ENCODE results near the gene CHRM4. TPM values are rescaled to one million over a fixed set of nuclear protein-coding genes. Genes with fewer than 3 reads are reported as not detected.
A peak's percentile ranks its signal among the peaks of the same experiment; 100 is the strongest.
"Not testable (repeated sequence)": the region's sequence is repeated elsewhere in the genome, so short reads cannot be mapped to it uniquely, and the experiment has no call there.

Gene CHRM4
- polyA plus RNA-seq, 10 donors, result 0.08 to 0.15 (median 0.11) TPM; not detected in 6

DNA sequence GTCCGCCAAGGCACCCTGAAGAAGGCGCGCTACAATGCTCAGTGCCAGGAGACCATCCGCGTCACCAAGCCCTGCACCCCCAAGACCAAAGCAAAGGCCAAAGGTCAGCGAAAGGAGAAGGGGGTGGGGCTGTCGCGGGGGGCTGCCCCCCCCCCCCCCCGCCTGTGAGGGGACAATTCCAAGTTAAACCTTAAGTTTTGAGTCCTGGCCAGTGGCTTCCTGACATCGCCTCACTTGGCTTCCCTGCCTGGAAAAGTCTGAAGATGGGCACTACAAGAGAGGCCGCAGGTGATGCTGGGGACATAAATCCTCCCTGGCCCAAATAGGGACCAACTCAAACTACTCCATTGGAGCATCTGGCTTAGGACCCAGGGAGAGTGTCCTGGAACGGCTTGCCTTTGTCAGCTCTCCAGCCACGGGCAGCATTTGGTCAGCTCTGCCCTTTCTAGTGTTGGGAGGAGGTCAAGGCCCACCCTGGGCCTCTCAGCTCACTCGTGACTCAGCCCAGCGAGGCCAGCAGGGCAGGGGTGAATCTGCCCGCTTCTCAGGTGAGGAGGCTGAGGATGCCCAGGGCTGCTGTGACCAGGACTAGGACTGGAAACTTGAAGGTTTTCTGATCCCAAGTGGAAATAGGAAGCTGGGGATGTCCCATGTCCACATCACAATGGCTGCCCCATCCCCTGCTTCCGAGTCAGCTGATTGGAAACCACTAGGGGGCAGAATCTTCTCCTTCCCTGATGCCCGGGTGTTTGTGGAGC is 8.8 kb downstream of the CHRM4 start:
- DNase-seq, result no peak

DNA sequence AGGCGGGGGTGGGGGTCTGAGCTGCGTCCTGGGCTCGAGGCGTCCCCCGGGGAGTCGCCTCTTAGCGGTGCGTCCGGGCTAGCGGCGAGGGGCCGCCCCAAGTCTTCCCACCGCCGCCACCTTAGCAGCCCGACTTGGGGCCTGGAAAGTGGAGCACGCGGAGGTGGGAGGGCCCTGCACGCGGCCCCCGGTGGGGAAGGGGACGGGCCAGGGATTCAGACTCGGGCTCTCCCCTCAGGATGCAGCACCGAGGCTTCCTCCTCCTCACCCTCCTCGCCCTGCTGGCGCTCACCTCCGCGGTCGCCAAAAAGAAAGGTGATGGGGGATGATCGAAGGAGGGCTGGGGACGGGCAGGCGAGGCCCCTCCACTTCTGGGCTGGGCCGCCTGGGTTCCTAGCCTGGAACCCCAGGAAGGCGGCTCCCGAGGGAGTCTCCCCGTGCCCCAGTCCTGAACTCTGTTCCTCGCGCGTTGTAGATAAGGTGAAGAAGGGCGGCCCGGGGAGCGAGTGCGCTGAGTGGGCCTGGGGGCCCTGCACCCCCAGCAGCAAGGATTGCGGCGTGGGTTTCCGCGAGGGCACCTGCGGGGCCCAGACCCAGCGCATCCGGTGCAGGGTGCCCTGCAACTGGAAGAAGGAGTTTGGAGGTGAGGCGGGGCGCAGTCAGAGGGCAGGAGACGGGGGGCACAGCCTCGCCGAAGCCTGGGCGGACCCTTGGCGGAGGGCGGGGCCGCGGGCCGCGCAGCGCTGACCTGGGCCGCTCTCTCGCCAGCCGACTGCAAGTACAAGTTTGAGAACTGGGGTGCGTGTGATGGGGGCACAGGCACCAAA is 9.5 kb downstream of the CHRM4 start:
- DNase-seq, result peak in 1 of 3 donors; percentile 81

DNA sequence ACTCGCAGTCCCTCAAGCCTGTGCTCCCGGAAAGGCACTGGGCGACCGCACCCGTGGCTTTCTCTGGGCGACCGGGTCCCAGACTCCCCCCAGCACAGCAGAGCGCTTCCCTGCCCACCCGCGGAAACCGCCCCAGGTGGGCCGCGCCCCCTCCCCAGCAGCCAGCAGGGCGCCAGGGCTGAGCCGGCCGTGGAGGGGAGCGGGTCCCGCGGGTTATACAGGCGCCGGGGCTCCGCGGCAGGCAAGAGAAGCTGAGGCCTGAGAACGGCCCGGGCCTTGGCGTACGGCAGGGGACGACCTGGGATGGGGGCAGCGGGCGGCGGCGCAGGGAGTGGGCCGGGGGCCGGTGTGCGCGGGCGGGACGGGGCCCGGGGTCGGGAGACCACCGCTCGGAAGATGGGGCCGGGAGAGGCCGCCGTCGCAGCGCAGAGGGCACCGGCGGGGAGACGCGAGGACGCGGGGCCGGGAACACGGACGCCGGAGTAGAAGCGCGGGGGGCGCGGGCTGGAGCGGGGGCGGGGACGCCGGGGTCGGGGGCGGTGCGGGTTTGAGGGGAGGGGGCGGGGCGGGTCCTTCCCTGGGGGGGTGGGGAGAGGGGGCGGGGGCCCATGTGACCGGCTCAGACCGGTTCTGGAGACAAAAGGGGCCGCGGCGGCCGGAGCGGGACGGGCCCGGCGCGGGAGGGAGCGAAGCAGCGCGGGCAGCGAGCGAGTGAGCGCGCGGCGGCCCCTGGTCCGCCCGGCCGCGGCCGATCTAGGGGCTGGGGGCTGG is 10.3 kb downstream of the CHRM4 start, which contains the start of gene MDK:
TSS of gene MDK (plus strand) at position 622 of the 771 bp plus-strand sequence. CDS start 389 bp downstream, outside the sequence.
- peak in 1 of 3 donors; percentile 81 for DNase-seq

DNA sequence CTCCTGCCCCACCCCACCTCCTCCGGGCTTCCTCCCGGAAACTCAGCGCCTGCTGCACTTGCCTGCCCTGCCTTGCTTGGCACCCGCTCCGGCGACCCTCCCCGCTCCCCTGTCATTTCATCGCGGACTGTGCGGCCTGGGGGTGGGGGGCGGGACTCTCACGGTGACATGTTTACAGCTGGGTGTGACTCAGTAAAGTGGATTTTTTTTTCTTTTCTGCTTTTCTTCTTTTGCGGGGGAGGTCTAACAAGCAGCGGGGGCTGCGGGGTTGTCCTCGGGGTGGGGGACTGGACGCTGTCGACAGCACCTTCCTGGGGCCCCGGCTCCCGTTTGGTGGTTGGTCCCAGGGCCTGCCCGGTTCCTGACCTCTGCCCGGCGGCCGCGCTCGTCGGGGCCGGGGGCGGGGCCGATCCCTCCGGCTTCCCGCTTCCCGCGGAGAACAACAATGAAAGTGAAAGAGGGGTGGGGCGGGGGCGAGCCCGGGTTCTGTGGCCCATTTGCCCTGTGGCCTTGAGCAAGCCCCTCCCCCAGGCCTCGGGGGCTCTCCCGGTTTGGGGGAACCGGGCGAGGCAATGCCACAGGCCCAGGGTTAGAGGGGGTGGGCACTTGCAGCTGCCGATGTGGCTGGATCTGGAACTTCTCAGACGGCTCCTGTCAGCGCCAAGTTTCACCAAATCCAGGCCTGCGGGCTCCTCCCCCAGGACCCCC is 11.1 kb downstream of the CHRM4 start:
- peak; percentile 33 to 81 (median 54) for DNase-seq

DNA sequence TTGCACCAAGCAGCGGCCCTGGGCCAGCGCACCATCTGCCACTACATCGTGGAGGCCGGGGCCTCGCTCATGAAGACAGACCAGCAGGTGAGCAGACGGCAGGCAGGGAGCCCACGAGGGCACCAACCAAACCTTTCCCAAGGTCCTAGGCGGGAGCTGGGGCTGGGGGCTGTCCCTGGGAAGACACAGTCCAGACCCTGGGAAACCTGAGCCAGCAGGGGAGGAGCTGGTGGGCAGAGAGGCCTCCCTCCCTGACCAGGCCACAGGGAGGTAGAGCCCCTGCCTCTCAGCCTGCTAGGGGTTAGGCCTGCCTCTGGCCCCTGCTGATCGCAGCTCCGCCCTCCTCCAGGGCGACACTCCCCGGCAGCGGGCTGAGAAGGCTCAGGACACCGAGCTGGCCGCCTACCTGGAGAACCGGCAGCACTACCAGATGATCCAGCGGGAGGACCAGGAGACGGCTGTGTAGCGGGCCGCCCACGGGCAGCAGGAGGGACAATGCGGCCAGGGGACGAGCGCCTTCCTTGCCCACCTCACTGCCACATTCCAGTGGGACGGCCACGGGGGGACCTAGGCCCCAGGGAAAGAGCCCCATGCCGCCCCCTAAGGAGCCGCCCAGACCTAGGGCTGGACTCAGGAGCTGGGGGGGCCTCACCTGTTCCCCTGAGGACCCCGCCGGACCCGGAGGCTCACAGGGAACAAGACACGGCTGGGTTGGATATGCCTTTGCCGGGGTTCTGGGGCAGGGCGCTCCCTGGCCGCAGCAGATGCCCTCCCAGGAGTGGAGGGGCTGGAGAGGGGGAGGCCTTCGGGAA is 11.9 kb downstream of the CHRM4 start:
- DNase-seq, result peak in 1 of 3 donors; percentile 57

DNA sequence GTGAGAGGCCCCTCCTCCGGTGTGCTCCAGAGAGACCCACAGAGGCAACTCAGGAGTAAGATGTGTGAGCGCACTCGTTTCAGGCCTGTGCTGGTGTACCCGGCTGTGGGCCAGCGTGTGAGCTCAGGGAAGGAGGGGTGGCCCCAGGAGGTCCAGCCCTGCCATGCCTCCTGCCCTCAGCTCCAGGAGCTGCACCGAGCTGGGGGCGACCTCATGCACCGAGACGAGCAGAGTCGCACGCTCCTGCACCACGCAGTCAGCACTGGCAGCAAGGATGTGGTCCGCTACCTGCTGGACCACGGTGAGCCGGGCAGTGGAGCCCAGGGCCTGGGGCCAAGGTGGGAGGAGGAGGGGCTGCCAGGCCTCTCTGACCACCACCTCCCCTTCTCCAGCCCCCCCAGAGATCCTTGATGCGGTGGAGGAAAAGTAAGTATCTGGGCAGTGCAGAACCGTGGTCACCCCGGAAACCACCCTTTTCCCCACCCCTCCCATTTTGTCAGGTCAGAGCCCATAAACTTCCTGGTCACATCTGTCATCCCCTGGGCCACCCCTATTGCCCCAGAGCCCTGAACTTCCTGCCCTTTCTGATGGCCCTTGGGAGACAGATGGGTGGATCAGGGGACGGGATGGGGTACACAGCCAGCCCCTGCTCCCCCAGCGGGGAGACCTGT is 12.6 kb downstream of the CHRM4 start:
- DNase-seq, result peak in 1 of 3 donors; percentile 55

DNA sequence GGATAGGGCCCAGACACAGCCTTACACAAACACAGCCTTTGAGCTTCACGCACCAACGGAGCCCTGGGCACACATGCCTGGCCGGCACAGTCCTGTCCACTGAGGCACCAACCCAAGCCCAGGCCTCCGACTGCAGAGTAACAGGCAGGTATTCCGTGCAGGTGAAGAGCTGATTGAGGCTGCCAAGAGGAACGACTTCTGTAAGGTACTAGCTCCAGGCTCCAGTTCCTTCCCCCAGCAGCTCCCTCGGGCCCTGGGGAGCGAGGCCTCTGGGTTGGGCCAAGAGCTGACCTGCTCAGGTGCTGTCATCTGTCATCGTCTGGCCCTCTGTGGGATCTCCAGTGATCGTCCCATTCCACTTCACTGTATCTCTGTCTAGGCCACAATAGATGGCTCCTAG is 13.3 kb downstream of the CHRM4 start:
- DNase-seq, result no peak

DNA sequence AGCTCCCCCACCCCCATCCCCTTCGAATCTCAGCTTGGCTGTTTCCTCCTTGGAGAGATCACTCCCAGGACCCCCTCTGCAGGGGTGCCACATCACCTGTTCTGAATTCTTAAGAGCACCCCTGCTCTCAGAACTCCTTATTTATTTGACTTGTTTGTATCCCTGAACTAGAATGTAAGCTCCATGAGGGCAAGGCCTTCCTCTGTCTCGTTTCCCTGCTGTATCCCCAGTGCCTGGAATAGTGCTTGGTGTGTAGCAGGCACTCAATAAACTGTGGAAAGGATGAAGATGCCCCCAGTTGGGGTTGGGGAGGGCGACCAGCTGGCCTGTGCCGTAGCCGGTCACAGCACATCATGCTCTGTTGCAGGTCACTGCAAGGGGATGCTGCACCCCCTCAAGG is 13.7 kb downstream of the CHRM4 start:
- DNase-seq, result no peak

DNA sequence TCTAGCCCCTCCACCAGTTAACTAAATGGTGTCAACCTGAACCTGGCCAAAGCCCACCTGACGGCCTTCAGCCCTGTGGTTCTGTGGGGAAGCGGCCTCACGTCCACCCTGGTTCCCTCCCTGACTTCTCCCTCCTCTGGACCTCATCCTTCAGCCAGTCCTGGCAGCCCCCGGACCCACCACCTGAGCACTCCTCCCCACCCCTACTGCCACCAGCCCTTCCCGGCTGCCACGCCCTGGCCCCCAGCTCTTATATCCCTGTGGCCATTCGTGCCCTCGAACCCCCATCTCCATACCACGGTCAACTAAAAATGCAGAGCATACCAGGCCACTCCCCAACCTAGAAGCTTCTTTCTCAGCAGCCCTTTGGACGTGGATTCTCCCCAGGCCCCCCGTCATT is 14.3 kb downstream of the CHRM4 start:
- DNase-seq, result no peak

DNA sequence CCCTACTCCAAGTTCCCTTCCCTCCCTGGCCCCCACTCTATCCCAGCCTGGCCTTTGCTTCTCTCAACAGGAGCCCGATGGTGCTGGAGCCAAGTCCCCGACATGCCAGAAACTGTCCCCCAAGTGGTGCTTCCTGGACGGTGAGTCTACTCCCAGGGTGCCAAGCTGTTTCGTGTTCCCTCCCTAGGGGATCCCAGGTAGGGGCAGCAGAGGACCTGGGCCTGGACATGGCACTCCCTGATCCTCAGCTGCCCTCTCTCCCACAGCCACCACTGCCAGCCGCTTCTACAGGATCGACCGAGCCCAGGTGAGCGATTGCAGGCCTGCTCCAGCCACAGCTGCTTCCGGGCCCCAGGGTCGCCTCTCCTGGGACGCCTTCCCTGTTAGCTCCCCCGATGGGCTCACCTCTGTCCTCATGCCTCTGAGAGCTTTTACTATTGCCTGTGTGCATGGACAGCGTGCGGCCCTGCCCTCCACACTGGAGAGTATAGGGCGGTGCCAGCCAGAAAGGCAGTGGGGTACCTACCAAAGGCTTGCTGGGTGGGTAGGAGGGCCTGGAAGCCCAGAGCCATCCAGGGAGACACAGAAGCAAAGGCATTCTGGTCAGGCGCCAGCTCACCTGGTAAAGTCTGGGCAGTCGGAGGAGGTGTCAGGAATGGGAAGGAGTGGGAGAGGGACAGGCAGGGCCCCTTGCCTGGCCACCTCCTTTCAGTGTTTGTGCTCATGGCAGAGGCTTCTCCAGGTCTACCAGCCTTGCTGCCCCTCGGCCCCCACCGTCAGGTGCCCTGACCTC is 15.1 kb downstream of the CHRM4 start:
- DNase-seq, result no peak

DNA sequence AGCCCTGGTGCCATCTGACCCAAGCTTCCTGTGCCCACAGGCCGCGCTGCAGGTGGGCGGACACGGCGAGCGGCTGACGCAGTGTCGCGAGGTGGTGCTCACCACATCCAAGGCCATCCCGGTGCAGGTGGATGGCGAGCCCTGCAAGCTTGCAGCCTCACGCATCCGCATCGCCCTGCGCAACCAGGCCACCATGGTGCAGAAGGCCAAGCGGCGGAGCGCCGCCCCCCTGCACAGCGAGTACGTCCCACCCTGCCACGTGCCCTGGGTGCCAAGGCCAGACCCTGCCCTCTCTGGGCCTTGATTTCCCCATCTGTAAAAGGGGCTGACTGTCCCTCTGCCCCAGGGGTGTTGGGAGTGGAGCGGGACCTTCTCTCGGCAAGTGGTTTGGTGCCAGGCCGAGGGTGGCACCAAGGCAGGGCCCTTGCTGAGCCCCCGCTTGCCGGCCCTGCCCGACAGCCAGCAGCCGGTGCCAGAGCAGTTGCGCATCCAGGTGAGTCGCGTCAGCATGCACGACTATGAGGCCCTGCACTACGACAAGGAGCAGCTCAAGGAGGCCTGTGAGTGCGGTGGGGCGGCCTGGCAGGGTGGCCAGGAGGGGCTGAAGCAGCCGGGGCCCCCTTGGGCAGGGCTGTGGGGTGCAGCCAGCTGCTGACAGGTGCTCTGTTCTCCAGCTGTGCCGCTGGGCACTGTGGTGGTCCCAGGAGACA is 16.0 kb downstream of the CHRM4 start:
- DNase-seq, result no peak

DNA sequence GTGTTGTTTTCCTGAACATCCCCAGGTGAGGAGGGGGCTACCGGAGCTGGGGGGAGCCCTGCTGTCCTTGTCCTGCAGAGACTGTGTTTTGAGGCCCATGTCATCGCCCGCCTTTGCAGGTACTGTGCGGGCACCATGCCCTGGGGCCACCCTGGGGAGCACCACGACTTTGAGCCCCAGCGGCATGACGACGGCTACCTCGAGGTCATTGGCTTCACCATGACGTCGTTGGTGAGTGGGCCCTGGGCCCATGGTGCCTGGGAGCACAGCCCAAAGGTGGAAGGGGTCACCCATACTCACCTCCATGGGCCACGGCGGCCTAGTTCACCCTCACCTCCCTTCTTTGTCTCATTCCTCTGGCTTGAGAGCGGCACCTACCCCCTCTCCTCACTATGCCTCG is 16.8 kb downstream of the CHRM4 start:
- no peak for DNase-seq

DNA sequence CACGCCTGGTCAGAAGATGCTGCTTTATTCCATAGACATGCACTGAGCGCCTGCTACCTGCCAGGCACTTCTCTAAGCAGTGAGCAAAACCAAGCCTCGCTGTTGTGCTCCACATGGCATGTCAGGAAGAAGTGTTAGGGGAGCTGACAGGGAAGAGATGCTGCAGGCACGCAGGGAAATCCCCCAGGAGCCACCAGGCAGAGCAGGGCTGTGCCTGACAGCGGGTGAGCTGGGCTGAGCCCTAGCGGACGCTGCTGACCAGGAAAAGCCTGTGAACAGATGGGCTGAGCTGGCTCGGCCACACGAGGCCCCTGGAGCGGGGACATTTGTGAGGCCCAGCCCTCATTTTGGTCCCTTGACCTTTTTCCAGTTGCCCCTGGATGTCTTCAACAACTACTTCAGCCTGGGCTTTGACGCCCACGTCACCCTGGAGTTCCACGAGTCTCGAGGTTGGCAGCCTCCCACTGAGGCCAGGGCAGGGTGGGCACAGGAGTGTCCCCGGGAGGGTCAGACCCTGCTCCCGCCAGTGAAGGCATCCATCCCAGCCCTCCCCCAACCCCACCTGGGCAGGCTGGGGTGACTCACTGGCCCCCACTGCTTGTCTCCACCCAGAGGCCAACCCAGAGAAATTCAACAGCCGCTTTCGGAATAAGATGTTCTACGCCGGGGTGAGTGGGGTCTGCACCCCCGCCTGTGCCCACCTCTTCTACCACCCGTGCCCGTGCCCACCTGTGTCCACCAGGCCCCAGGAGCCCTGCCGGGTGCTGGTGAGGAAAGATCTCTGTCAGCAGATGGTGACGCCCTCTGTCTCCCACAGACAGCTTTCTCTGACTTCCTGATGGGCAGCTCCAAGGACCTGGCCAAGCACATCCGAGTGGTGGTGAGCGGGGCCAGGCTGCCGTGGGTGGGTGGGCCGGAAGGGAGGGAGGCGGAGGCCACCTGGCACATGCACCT is 17.5 kb downstream of the CHRM4 start:
- no peak for DNase-seq

DNA sequence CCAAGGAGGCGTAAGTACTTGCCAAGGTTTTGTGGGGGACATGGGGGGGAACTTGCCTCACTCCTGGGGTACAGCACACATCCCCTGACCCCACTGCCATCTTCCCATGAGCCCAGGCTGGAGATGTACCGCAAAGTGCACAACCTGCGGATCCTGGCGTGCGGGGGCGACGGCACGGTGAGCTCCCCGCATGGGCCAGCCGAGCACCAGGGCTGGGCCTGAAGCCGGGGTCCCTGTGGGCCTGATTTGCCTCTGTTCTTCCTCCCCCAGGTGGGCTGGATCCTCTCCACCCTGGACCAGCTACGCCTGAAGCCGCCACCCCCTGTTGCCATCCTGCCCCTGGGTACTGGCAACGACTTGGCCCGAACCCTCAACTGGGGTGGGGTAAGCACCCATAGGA is 19.1 kb downstream of the CHRM4 start:
- DNase-seq, result not testable (repeated sequence)

DNA sequence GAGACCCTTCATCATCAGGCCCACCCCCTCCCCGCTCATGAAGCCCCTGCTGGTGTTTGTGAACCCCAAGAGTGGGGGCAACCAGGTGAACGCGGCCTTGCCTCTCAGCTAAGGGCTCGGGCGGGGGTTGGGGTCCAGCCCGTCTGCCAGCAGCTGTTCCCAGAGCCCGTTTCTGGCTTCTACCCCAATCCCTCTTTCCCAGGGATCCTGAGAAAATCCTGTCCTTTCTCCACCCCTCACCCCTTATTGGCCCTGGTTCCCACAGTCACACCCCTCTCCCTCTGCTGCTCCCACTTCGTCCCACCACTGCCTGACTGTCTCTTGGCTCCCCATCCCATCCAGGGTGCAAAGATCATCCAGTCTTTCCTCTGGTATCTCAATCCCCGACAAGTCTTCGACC is 19.5 kb downstream of the CHRM4 start:
- no peak for DNase-seq

DNA sequence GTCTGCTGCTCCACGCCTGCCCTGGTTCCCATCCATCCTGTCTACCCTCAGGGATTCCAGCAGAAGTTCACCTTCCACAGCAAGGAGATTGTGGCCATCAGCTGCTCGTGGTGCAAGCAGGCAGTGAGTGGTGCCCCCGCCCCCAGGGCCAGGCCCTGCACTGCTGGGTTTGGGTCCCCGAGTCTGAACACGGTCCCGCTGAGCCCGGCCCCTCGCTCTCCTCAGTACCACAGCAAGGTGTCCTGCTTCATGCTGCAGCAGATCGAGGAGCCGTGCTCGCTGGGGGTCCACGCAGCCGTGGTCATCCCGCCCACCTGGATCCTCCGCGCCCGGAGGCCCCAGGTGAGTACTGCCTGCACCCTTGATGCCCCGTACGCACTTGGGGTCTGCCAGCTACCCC is 20.3 kb downstream of the CHRM4 start:
- DNase-seq, result not testable (repeated sequence)

DNA sequence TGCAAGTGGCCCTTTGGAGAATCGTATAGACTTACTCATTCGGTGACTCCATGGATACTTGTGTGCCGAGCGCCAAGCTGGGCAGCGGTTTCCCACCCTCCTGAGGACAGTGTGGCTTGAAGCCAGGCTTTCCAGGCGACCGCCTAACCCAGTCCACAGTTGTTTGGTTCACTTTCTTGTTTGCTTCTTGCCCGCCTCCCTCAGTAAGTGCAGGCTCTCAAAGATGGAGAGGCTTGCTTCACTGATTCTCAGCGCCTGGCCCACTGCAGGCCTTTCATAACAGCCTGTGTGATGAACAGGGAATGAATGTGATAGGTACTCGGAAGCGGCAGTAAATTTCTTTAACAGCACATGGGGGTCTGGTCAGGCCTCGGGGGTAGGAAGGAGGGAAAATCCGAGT is 21.3 kb downstream of the CHRM4 start:
- DNase-seq, result no peak

Measured in muscle of back (tissue), 11 donors.